AG09319 (cell line): ENCODE results near the gene DPF3.

Source experiments
- DNase-seq: peaks from one replicate; pipeline ENCODE4 v3.0.0-alpha.2; 2010; ENCODE audit warnings: low read depth; ENCODE audit errors: extremely low read depth
- TF ChIP-seq, protein P1 (sequence below): IDR thresholded peaks from 2 replicates; pipeline ENCODE4 v1.5.1; 2011; ENCODE audit warnings: low read depth, mild to moderate bottlenecking, inconsistent platforms, low read length, moderate library complexity

DPF3 gene

DNA sequence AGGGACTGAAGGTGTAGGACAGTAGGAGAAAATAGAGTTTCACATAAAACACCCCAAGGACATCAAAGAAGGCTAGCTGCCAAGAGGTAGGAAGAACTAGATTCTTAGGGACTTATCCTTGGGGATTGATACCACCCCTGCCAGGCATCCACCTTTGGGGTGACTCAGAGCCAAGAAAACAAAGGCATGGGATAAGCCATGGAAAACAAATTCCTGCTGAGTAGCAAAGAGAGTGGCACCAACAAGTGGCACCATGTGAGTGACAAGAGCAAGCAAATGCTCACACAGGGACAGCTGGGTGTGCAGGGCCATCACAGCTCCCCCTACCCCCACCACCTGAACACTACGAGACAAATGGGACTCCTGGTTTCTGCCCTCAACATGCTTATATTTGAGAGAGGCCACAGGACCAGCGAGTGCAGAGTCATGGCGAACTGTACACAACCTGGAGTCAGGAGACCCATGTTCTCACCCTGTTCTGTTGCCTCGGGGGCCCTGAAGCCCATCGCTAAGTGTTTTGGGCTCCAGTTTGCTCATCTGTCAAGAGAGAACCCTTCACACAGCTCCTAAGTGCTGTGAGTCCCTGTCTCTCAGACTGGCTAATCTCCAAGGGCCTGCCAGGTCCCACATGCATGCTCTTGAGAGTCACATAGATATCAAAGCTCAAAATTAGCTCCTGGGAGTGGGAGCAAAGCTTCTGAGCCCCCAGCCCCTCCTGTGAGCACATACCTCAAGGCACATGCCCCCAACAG, 91.9 kb downstream of the DPF3 start:
- TF ChIP-seq, protein P1, sequence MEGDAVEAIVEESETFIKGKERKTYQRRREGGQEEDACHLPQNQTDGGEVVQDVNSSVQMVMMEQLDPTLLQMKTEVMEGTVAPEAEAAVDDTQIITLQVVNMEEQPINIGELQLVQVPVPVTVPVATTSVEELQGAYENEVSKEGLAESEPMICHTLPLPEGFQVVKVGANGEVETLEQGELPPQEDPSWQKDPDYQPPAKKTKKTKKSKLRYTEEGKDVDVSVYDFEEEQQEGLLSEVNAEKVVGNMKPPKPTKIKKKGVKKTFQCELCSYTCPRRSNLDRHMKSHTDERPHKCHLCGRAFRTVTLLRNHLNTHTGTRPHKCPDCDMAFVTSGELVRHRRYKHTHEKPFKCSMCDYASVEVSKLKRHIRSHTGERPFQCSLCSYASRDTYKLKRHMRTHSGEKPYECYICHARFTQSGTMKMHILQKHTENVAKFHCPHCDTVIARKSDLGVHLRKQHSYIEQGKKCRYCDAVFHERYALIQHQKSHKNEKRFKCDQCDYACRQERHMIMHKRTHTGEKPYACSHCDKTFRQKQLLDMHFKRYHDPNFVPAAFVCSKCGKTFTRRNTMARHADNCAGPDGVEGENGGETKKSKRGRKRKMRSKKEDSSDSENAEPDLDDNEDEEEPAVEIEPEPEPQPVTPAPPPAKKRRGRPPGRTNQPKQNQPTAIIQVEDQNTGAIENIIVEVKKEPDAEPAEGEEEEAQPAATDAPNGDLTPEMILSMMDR, result no peak
- no peak for DNase-seq

DNA sequence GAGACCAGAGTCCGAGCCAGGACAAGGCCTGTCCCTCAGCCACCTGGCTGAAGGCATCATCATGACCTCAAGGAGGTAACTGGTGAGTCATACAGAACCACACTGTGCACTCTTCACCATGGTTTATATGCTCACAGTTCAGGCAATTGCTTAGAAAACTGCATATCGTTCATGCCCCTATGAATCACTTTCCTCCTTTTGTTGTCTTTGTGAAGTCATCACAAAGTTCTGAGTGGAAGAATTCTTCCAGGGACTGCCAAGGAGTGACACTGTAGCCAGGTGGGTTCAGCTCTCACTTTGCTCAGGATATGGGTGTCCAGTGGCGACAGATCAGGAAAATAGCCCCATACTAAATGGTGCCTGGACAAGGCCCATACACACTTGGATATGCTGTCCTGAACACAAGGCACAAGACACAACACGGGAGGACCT, 92.5 kb downstream of the DPF3 start:
- peak; percentile 22 for DNase-seq
- TF ChIP-seq, protein P1, result no peak

DNA sequence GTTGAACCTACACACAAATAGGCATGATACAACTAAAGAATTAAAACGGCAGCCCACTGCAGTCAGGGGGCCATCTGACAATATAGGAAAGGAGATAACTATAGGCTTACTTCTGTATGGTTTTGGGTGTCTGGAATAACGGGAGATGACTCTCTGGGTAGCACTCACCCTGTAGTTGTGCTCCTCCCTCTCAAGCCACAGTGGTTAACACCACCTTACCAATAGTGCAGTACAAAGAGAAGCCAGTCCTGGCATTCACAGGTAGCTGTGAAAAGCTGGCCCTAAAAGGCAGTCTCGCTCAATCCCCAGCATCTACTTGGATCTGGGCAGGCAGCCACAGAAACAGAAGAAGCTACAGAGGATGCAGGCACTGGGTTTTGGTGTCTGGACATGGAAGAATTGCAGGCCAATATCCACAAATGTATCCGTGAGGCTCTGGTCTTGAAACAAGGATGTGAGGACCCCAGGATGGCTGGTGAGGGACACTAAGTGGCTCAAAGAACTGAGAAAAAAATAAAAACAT, 93.0 kb downstream of the DPF3 start:
- DNase-seq, result no peak
- TF ChIP-seq, protein P1, result no peak

DNA sequence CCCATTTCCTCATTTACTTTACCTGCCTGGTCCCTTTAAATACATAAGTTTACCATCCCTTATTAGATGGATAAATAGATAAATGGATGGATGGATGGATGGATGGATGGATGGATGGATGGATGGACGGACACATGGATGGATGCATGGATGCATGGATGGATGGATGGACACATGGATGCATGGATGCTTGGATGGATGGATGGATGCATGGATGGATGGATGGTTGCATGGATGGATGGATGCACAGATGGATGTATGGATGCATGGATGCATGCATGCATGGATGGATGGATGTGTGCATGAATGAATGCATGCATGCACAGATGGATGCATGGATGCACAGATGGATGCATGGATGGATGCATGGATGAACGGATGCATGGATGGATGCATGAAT, 93.6 kb downstream of the DPF3 start:
- TF ChIP-seq, protein P1, result no peak
- DNase-seq, result no peak

DNA sequence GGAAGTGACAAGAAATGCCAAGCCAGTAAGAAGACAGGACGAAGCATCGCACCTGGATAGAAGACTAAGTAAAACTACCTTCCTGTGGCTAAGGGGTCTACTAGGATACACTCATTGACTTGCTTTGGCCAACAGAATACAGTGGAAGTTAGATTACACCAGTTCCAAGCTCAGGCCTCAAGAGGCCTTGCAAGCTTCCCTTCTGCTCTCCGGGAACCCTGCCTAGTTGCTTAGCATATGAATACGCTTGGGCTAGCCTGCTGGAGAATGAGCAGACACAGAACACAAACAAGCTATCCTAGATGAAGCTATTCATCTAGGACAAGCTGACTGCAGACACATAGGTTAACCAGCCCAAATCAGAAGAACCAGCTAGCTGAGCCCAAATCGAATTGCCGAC, 97.0 kb downstream of the DPF3 start:
- TF ChIP-seq, protein P1, result no peak
- no peak for DNase-seq

DNA sequence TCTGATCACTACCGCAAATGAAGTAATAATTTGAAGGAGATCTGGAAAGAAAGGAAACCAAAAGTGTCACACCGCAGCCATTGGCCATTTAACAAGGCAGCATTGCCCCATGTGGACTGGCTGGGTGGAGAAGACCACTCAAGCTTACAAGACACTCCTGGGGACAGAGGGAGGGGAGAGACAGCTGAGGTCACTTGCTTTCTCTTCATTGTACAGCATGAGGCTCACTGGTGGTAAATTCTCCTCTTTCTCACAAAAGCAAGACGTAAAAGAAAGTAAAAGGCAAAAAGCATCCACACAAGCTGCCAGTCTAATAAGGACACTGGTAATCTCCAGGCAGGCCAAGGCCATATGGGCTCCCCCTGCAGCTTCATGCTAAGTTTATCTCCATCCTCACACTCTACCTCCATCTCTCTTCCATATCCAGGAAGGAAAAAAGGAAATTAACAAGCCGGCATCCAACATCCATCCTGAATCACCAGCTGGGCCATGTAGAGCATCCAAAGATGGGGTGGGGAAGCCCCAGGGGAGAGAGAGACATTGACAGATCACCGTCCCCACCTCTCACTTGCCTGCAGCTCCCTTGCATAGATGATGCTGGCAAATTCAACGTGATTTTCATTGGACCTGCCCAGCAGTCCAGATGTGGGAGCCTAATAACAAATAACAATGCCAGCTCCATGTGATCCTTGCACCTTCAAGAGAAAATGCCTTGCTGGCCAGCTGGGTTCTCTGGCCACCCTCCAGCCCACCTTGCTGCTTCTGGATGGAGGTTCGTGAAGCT, 100.6 kb downstream of the DPF3 start:
- TF ChIP-seq, protein P1, result no peak
- DNase-seq, result no peak
